ENCODE measurements around the gene PHACTR1.

- TF ChIP-seq CTCF (IDR thresholded peaks at IDR 0.05; ENCODE audit: low read length) (no peak), EZH2 (IDR thresholded peaks at IDR 0.05; ENCODE audit: borderline replicate concordance, low read length) (no peak)
Observed at GRCh38 chr6:13328875-13329183, 612.3 kb downstream of the PHACTR1 start.

Data from OCI-LY1 (cell line).